NCI-H524 (cell line): ENCODE measurements around the gene GAPVD1.
"Not testable (repeated sequence)": the region's sequence is repeated elsewhere in the genome, so short reads cannot be mapped to it uniquely, and the experiment has no call there.

Experiments used
- DNase-seq, 2 experiments: peaks; one replicate each; lab custom pipeline; 2025; lab: John Stamatoyannopoulos, UW

GAPVD1 gene

GRCh38 chr9:125255781-125256391 lies 5.7 kb upstream of the GAPVD1 start:
- peak in 1 of 2 experiments; percentile 63 for DNase-seq

- DNase-seq: no peak
Observed at GRCh38 chr9:125258160-125258785, 3.4 kb upstream of the GAPVD1 start.

GRCh38 chr9:125258832-125259534 lies 2.6 kb upstream of the GAPVD1 start:
- DNase-seq: no peak

- peak; percentile 71 to 90 for DNase-seq
Observed at GRCh38 chr9:125260561-125260960, 1.1 kb upstream of the GAPVD1 start.

GRCh38 chr9:125262294-125262991 lies 817 bp downstream of the GAPVD1 start:
- DNase-seq: no peak

- not testable (repeated sequence) for DNase-seq
Observed at GRCh38 chr9:125264068-125264467, 2.4 kb downstream of the GAPVD1 start.

GRCh38 chr9:125268394-125269013 lies 6.9 kb downstream of the GAPVD1 start:
- DNase-seq: no peak

- no peak for DNase-seq
Observed at GRCh38 chr9:125269014-125269397, 7.4 kb downstream of the GAPVD1 start.

GRCh38 chr9:125271081-125271480 lies 9.5 kb downstream of the GAPVD1 start:
- no peak for DNase-seq

GRCh38 chr9:125272697-125273096 lies 11.1 kb downstream of the GAPVD1 start:
- DNase-seq: no peak

- DNase-seq: no peak
Observed at GRCh38 chr9:125276771-125277170, 15.1 kb downstream of the GAPVD1 start.

- DNase-seq: no peak
Observed at GRCh38 chr9:125277411-125277810, 15.8 kb downstream of the GAPVD1 start.

- peak in 1 of 2 experiments; percentile 44 for DNase-seq
Observed at GRCh38 chr9:125280945-125281344, 19.3 kb downstream of the GAPVD1 start.

- no peak for DNase-seq
Observed at GRCh38 chr9:125284855-125285254, 23.2 kb downstream of the GAPVD1 start.

GRCh38 chr9:125286935-125287433 lies 25.4 kb downstream of the GAPVD1 start:
- DNase-seq: not testable (repeated sequence)

GRCh38 chr9:125293134-125293533 lies 31.5 kb downstream of the GAPVD1 start:
- no peak for DNase-seq

GRCh38 chr9:125295657-125296056 lies 34.0 kb downstream of the GAPVD1 start:
- no peak for DNase-seq

- no peak for DNase-seq
Observed at GRCh38 chr9:125296843-125297372, 35.3 kb downstream of the GAPVD1 start.

GRCh38 chr9:125297917-125298316 lies 36.3 kb downstream of the GAPVD1 start:
- DNase-seq: no peak

- DNase-seq: no peak
Observed at GRCh38 chr9:125302241-125302640, 40.6 kb downstream of the GAPVD1 start.

GRCh38 chr9:125304273-125304672 lies 42.6 kb downstream of the GAPVD1 start:
- DNase-seq: no peak

GRCh38 chr9:125312411-125312810 lies 50.8 kb downstream of the GAPVD1 start:
- DNase-seq: no peak
